Activated CD4-positive, alpha-beta T cell treated with anti-CD3 and anti-CD28 coated beads, Interleukin-10, Interleukin-2, amounts not matched to agents 100 ng/mL and 50 ng/mL, durations not matched to agents 16 hours and 8 hours (primary cell): ENCODE measurements around the gene PSME1.

Experiments
- DNase-seq: peaks from one replicate; pipeline ENCODE4 v3.0.0-alpha.2; 2020

Gene PSME1

DNA sequence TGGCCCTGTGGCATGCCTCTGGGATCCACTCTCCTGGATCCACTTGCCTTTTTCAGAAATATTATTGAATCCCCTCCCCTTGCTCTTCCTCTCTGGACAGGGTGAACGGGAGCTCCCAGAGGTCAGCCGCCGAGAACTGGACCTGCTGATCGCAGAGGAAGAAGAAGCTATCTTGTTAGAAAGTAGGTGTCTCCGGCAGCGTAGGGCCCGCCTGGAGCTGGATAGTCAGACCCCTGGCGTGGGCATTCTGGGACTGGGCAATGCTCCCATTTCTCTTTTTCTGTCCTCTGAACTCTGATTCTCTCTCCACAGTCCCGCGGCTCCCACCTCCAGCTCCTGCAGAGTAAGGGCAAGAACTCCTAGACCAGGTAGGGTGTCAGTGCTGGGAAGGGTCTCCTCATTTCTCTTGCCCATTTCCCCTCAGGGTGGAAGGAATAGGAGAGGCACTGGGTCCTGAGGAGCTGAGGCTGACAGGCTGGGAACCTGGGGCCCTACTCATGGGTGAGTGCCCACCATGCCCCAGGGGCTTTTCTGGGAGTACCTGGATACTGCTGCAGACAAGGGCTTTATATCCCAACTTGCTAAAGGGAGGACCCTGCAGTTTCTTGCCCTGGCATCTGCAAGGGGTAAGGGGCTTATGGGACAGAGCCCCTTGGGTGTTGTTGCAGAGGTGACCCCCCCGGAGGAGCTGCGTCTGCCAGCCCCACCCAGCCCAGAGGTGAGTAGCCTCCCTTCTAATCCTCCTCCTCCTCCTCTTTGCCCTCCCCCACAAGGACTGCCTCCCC is 41.2 kb downstream of the PSME1 start:
- DNase-seq: no peak

- no peak for DNase-seq
These were observed 41.9 kb downstream of the PSME1 start for GRCh38 chr14:24177891-24178290.

DNA sequence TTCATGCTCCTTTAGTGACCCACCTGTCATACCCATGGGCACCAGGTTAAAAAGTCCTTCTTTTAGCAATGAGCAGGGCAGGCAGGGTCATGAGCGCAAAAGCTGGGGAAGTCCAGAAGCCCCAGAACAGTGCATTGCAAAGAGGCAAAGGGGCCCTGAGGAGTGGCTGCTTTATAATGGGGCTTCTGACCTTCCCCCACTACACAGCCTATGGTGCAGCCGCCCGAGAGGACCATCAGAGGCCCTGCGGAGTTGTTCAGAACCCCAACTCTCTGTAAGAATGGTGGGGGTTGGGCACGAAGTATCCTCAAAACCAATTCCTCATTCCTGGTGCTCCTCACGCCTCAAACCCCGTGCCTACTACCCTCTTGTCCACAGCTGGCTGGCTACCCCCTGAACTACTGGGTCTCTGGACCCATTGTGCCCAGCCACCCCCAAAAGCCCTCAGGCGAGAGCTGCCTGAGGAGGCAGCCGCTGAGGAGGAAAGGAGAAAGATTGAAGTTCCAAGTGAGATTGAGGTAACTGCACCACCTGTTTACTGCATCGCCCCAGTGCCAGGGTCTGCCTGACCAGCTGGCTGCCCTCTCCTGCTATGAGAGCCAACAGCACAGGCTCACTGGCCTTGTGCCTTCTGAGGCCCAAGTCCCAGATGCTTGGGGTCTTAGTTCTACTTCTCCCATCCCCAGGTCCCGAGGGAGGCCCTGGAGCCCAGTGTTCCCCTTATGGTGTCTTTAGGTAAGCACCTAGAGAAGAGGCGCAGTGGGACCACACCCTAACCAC is 42.6 kb downstream of the PSME1 start:
- DNase-seq: no peak

DNA sequence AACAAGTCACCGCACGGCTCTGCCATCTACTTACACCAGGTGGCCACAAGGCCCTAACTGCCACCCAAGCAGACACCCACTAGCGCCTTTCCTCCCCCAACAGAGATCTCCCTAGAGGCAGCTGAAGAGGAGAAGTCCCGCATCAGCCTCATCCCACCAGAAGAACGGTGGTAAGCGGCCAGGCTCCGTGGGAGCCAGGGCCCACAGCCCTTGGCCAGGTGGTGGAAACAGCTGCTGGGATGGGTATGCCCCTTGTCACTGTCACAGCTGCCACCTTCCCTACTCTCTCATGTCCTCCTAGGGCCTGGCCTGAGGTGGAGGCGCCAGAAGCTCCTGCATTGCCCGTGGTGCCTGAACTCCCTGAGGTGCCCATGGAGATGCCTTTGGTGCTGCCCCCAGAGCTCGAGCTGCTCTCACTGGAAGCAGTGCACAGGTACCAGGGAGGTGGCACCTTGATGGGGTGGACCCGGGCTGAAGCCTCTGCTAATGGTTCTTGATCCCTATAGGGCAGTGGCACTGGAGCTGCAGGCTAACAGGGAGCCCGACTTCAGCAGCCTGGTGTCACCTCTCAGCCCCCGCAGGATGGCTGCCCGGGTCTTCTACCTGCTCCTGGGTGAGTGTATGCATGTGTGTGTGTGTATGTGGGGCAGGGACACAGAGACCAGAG is 43.4 kb downstream of the PSME1 start:
- no peak for DNase-seq

DNA sequence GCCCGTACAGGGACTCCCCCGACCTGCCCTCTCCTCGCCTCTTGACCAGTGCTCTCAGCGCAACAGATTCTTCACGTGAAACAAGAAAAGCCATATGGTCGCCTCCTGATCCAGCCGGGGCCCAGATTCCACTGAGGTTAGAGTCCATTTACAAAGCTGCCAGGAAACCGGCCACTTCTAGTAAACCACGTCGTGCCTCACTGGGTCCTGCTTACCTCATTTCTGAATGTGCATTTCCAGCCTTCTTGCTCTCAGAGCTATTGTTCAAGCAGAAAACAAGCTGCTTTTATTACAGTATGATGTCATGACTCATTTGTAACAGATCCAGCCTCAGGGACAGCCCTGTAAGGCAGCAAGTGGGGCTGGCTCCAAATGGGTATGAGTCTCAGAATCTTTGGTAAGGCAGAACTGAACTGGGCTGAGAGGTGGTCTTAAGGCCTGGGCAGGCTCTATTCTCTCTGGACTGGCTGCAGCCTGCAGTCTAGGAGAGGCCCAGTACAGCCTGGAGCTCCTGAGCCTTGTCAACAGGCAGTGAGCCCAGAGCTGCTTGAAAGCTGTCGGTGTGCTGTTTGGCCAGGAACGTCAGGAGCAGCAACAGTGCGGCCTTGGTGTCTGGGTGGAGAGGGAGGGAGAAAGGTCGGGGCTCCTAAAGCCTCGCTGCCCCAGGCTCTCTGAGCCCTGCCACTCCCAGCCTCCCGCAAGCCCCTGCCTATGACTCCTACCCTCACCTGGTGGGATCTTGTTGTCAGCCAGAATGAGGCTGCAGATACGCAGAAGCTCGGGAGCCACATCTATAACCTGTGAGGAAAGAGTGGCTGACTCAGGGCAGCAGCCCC is 44.2 kb downstream of the PSME1 start:
- no peak for DNase-seq

- no peak for DNase-seq
These were observed 45.5 kb downstream of the PSME1 start for GRCh38 chr14:24181371-24182077.

GRCh38 chr14:24182110-24182882 is 46.3 kb downstream of the PSME1 start:
- no peak for DNase-seq

DNA sequence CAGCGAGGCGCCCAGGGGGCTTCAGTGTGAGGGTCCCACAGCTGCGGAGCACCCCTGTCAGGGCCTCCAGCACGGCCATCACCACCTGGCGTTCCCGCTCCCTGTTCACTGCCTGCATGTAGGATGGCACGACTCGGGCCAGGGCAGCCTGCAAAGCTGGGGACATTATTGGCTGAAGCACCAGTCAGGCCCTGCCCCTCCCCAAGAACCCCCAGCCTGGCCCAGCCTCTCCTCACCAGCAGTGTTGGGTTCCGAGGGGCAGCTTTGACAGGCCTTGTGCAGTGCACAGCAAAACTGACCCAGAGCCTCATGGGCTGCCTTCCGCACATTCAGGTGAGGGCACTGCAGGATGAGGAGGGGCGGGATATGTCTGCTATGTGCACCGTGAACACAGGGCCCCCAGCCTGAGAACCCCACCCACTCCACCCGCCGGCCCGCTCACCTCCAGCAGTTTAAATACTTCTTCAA is 47.1 kb downstream of the PSME1 start:
- no peak for DNase-seq

- no peak for DNase-seq
These were observed 48.3 kb downstream of the PSME1 start for GRCh38 chr14:24184104-24184970.

GRCh38 chr14:24185026-24185425 is 49.0 kb downstream of the PSME1 start:
- no peak for DNase-seq

DNA sequence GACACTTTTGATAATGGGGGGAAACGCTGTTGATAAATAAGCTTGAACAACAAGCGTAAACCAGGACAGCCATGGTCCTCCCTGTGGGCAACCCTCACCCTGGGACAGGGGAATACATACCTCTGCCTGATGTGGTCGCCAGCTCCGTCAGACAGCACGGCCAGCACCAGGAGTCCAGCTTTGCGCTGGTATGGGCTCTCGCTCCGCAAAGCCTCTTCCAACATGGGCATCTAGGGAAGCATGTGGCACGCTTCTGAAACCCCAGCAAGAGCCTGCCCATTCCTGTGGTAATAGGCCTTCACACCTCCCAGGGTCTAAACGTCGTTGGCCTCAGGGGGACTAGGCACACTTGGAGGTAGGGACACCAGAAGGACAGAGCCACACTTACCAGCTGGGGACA is 49.7 kb downstream of the PSME1 start:
- no peak for DNase-seq

GRCh38 chr14:24186831-24187538 is 51.0 kb downstream of the PSME1 start:
- no peak for DNase-seq

DNA sequence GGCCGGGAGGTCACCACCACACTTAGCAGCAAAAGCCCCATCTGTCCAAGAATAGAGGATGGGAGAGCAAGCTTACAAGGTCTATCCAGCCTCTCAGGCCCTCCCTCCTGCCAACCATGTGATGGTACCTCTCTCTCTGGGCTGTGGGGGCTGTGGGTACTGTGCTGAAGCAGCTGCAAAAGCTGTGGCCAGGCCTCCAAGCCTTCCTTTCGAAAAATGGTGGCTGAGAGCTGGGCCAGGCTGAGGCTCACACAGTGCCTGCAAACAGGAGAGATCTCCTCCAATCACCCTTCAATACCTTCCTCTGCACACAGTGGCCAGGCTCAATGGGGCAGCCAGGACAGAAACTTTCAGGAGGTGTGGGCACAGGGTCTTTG is 51.5 kb downstream of the PSME1 start:
- no peak for DNase-seq
